Duodenal mucosa (tissue), 2 donors: Measurements from ENCODE around the gene ACAD9.
"Not testable (repeated sequence)": the region's sequence is repeated elsewhere in the genome, so short reads cannot be mapped to it uniquely, and the experiment has no call there.

Source experiments
- H3K27ac ChIP-seq: one replicate; pipeline ENCODE4 v1.7.0; 2013; ENCODE audit warnings: low read depth, low read length
- H3K27me3 ChIP-seq, 2 donors: one replicate each; pipeline ENCODE4 v1.7.0; 2013; ENCODE audit warnings: low read length in 2 of 2, control low read depth in 1 of 2; ENCODE audit not compliant: insufficient read depth in 2 of 2, control insufficient read depth in 1 of 2
- H3K36me3 ChIP-seq, 2 donors: one replicate each; pipeline ENCODE4 v1.7.0; 2013; ENCODE audit warnings: low read length in 2 of 2, control low read depth in 1 of 2; ENCODE audit not compliant: insufficient read depth in 2 of 2, control insufficient read depth in 1 of 2
- H3K4me1 ChIP-seq, 2 donors: one replicate each; pipeline ENCODE4 v1.7.0; 2013; ENCODE audit warnings: low read length in 2 of 2, control low read depth in 1 of 2; ENCODE audit not compliant: insufficient read depth in 2 of 2, control insufficient read depth in 1 of 2
- H3K4me3 ChIP-seq, 2 donors: one replicate each; pipeline ENCODE4 v1.7.0; 2013; ENCODE audit warnings: low read length in 2 of 2, low read depth in 1 of 2
- H3K9ac ChIP-seq, 2 donors: one replicate each; pipeline ENCODE4 v1.7.0; 2013; ENCODE audit warnings: low read length in 2 of 2, low read depth in 1 of 2
- H3K9me3 ChIP-seq, 2 donors: one replicate each; pipeline ENCODE4 v1.7.0; 2013; ENCODE audit warnings: low read length in 2 of 2, control low read depth in 1 of 2; ENCODE audit not compliant: control insufficient read depth in 1 of 2

Gene ACAD9

DNA sequence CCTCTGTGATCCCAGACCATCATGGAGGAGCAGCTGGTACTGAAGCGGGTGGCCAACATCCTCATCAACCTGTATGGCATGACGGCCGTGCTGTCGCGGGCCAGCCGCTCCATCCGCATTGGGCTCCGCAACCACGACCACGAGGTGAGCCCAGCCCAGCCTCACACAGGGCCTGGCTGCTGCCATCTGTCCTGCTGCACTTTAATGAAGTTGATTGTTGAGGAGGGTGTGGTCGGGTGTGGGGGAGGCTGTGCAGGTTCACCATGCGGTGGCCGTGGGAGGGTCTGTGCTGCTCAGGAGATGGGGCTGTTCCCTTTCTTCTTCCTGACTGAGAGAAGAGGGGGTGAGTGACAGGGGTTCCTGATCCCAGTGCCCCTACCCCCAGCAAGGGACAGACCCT, 30.6 kb downstream of the ACAD9 start:
- H3K36me3 ChIP-seq = peaks cover 73 to 98% of the 10 kb centered on the region in 2 donors
- no peak overlapping the region for H3K9ac ChIP-seq
- H3K9me3 ChIP-seq = no peaks in the 10 kb centered on the region
- H3K4me1 ChIP-seq = no peaks in the 10 kb centered on the region
- H3K27ac ChIP-seq = no peak overlapping the region
- no peaks in the 10 kb centered on the region for H3K27me3 ChIP-seq
- H3K4me3 ChIP-seq = no peak overlapping the region

GRCh38 chr3:128911911-128912310, 32.5 kb downstream of the ACAD9 start:
- Histone ChIP-seq H3K36me3 (peaks cover 62 to 97% of the 10 kb centered on the region in 2 donors), H3K4me1 (no peaks in the 10 kb centered on the region), H3K9me3 (no peaks in the 10 kb centered on the region), H3K27me3 (no peaks in the 10 kb centered on the region), H3K27ac (no peak overlapping the region), H3K9ac (no peak overlapping the region), H3K4me3 (no peak overlapping the region)

GRCh38 chr3:128914966-128915645, 35.7 kb downstream of the ACAD9 start:
- Histone ChIP-seq H3K27me3 (no peaks in the 10 kb centered on the region), H3K36me3 (peaks cover 39 to 69% of the 10 kb centered on the region in 2 donors)

DNA sequence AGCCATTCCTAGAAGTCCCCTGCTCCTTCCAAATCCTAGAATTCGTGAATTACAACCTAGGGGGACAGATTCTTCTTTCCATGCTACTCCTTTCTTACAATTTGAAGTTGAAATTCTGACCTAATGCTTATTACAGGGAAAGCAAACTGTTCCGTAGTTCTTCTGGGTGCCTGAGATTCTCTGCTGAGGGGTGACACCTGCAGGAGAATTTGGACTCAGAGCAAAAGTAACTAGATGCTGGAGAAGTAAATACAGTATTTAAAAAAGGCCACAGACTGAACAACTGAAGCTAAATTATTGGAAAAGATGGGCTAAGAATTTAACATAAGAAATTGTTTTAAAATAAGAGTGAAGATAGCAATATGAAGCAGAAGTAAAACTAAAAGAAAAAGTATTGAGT, 37.9 kb downstream of the ACAD9 start:
- no peak overlapping the region for H3K27ac ChIP-seq
- H3K9ac ChIP-seq = no peak overlapping the region
- peaks cover 26 to 47% of the 10 kb centered on the region in 2 donors for H3K36me3 ChIP-seq

More at GRCh38 chr3:128914966-128915645, 35.7 kb downstream of the ACAD9 start:
- H3K27ac ChIP-seq = no peak overlapping the region
- no peaks in the 10 kb centered on the region for H3K9me3 ChIP-seq
- no peak overlapping the region for H3K9ac ChIP-seq
- no peak overlapping the region for H3K4me3 ChIP-seq
- H3K4me1 ChIP-seq = no peaks in the 10 kb centered on the region

DNA sequence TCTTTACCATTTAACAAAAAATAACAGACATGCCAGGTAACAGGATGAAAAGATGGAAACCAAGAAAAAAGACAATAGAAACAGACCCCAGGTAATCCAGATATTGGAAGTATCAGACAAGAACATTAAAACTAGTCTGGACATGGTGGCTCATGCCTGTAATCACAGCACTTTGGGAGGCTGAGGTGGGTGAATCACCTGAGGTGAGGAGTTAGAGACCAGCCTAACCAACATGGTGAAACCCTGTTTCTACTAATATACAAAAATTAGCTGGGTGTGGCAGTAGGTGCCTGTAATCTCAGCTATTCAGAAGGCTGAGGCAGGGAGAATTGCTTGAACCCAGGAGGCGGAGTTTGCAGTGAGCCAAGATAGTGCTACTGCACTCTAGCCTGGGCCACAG, 40.6 kb downstream of the ACAD9 start:
- Histone ChIP-seq H3K27ac (no peak overlapping the region), H3K27me3 (no peaks in the 10 kb centered on the region), H3K36me3 (peaks cover 2 to 20% of the 10 kb centered on the region in 2 donors), H3K9ac (no peak overlapping the region), H3K4me3 (no peak overlapping the region), H3K4me1 (no peaks in the 10 kb centered on the region), H3K9me3 (peaks cover 11 to 14% of the 10 kb centered on the region in 2 donors)

More for the DNA sequence above, 37.9 kb downstream of the ACAD9 start:
- H3K4me1 ChIP-seq = no peaks in the 10 kb centered on the region
- H3K9me3 ChIP-seq = peaks cover 7 to 9% of the 10 kb centered on the region in 2 donors
- H3K27me3 ChIP-seq = no peaks in the 10 kb centered on the region
- H3K4me3 ChIP-seq = no peak overlapping the region

GRCh38 chr3:128922804-128923459, 43.5 kb downstream of the ACAD9 start:
- Histone ChIP-seq H3K9ac (no peak overlapping the region), H3K4me3 (no peak overlapping the region), H3K27ac (no peak overlapping the region), H3K4me1 (no peaks in the 10 kb centered on the region), H3K36me3 (peaks cover 0 to 4% of the 10 kb centered on the region in 2 donors), H3K9me3 (peaks cover 20% of the 10 kb centered on the region in 2 donors), H3K27me3 (no peaks in the 10 kb centered on the region)

DNA sequence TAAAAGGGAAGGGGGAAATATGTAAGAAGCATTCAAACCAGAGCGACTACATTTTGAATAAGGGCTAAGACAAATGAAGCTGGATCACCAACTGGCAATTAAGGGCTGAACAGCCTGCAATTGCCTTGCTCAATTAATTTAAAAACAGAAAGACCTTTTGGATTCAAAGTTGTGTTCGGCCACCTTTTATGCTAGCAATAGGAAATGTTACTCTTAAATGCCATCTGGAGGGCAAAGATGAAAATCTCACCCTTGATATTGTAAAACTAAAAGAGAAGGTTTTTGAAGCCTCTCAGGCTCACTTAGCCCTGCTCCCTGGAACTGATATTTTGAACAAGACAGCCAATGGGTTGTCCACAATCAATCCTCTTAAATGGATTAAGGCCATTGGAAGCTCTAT, 44.2 kb downstream of the ACAD9 start:
- H3K4me3 ChIP-seq = no peak overlapping the region
- H3K27ac ChIP-seq = no peak overlapping the region
- H3K4me1 ChIP-seq = no peaks in the 10 kb centered on the region
- peaks cover 0 to 4% of the 10 kb centered on the region in 2 donors for H3K36me3 ChIP-seq
- peaks cover 20% of the 10 kb centered on the region in 2 donors for H3K9me3 ChIP-seq
- H3K27me3 ChIP-seq = no peaks in the 10 kb centered on the region
- no peak overlapping the region for H3K9ac ChIP-seq

DNA sequence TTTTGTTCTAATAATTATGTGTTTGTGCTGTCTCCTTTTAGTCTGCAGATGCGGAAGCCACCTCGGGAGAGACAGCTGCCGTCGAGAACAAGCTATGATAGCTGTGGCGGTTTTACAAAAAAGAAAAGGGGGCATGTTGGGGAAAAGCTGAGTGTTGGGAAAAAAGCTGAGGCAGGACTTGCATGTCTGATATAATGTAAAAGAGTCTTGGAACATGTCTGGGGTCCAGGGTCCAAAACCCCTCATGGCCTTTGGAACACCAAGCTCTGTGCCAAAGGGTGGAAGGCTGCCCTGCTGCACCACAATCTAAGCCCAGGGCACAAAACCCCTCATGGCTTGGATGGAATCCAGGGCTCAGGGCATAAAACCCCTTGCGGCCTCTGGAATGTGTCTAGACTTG, 44.6 kb downstream of the ACAD9 start:
- H3K9ac ChIP-seq, H3K27me3 ChIP-seq, H3K27ac ChIP-seq, H3K4me1 ChIP-seq, H3K36me3 ChIP-seq, H3K4me3 ChIP-seq: not testable (repeated sequence)
- peaks cover 20% of the 10 kb centered on the region in 2 donors for H3K9me3 ChIP-seq

DNA sequence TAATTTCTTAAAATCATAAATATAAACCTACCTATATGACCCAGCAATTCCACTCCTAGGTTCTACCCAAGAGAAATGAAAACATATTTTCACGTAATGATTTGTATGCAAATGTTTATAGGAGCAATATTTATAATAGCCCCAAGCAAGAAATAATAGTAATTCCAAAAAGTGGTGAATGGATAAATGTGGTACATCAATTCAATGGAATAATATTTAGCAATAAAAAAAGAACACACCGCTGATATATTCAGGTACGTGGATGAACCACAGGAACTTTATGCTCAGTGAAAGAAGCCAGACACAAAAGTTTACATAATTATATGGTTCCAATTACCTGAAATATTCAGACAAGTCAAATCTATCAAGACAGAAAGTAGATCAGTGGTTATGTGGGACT, 49.9 kb downstream of the ACAD9 start:
- H3K27me3 ChIP-seq = peaks cover 0 to 3% of the 10 kb centered on the region in 2 donors
- H3K9me3 ChIP-seq = peaks cover 11 to 17% of the 10 kb centered on the region in 2 donors
- no peaks in the 10 kb centered on the region for H3K36me3 ChIP-seq
- no peak overlapping the region for H3K9ac ChIP-seq
- no peaks in the 10 kb centered on the region for H3K4me1 ChIP-seq
- H3K4me3 ChIP-seq = no peak overlapping the region
- no peak overlapping the region for H3K27ac ChIP-seq

DNA sequence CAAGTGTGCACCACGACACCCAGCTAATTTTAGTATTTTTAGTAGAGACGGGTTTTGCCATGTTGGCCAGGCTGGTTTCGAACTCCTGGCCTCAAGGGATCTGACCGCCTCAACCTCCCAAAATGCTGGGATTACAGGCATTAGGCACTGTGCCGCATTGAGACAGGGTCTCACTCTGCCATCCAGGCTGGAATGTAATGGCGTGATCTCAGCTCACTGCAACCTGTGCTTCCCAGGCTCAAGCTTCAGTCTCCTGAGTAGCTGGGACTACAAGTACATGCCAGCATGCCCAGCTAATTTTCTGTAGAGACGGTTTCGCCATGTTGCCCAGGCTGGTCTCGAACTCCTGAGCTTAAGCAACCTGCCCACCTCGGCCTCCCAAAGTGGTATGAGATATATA, 51.6 kb downstream of the ACAD9 start:
- H3K27ac ChIP-seq = no peak overlapping the region
- peaks cover 0 to 3% of the 10 kb centered on the region in 2 donors for H3K27me3 ChIP-seq
- no peaks in the 10 kb centered on the region for H3K4me1 ChIP-seq
- no peak overlapping the region for H3K9ac ChIP-seq
- H3K36me3 ChIP-seq = no peaks in the 10 kb centered on the region
- peaks cover 4 to 7% of the 10 kb centered on the region in 2 donors for H3K9me3 ChIP-seq
- no peak overlapping the region for H3K4me3 ChIP-seq
